HL-60/S4 treated with phorbol 12-myristate 13-acetate at 8.2 ng/mL for 4 days and 3 days (cell line): ENCODE results near the gene ZIK1.

ENCODE experiments used
- in situ Hi-C: fragments of 300-500 bp; cut with MboI; formaldehyde crosslinking; loops from 2 replicates; pipeline ENCODE4 v1.15.0; 2022; ENCODE audit warnings: low sequenced_read_pairs

The ZIK1 gene

DNA sequence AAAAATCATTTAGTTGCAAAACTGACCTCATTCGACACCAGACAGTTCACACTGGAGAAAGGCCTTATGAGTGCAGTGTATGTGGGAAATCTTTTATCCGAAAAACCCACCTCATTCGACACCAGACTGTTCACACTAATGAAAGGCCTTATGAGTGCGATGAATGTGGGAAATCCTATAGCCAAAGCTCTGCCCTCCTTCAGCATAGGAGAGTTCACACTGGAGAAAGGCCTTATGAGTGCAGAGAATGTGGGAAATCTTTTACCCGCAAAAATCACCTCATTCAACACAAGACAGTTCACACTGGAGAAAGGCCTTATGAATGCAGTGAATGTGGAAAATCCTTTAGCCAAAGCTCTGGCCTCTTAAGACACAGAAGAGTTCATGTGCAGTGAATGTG is 23.0 kb downstream of the ZIK1 start:
- in situ Hi-C loops, result no loop called here

DNA sequence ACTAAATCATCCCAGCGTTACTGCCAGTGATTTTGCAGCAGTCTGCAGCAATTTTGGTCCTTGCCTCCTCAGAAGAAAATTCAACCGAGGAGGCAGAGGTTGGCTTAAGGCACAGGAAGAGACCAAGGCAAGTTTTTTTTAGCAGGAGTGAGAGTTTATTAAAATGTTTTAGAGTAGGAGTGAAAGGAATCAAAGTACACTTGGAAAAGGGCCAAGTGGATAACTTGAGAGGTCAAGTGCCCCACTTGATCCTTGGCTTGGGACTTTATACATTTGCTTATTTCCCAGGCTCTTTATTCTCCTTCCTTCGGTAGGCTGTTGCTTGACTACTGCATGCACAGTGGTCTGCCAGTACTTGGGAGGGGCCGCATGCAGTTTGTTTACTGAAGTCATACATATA is 27.2 kb downstream of the ZIK1 start:
- in situ Hi-C loops, result no loop called here

DNA sequence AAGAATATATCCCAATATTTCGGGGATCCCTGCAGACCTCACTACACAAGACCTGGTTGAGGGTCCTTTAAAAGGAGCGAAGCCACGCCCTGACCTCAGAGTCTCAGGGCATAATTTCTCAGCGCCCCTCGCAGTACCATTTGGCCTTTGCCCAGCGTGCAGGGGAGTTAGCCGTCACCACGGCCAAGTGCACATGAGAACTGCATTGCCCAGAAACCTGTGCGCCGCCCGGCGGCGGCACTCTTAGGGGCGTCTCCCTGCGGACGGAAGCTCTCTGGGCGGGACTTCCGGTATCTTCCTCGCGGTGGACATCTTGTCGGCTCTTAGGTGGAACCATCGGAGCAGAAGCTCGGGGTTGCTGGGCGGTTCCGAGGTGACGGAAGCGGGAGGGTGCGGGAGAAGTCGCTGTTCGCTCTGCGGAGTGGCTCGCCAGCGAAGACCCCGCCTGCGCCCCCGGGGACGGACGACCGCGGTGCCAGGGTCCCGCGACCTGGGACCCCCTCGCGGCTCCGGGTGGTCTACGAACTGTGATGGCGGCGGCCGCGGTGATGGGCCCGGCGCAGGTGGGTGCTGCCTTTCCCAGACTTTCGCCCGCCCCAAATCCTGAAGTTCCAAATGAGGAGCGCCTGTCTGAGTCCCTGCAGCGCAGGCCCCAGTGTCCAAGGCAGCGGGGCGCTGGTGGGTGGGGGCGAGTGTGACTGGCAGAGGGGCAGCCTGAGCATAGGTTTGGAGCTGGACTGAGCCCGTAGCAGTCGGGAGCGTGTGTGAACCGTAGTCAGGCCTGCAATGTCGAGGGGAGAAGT is 30.2 kb downstream of the ZIK1 start, which contains the start of gene ZNF134:
TSS of gene ZNF134 (plus strand) at position 302 of the 803 bp plus-strand sequence. CDS start 5,227 bp downstream, outside the sequence.
- in situ Hi-C loops, result no loop called here

DNA sequence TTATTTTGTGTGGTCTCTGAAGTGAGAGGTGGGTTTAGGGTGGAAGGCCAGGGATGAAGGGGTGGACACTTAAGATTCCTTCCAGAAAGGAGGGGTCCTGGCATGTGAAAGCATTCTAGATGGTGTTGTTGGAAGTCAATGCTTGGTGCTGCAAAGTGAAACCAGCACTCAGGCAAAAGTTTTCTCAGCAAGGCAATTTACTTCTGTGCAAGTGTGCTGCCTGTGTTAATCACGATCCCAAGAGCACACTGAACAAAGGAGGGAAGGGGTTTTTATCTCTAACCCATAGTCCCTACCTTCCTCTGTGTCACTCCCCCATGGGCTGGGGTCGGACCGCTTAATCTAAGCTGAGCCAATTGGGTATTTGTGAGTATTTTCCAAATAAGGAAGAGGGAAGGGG is 31.4 kb downstream of the ZIK1 start:
- in situ Hi-C loops, result no loop called here

DNA sequence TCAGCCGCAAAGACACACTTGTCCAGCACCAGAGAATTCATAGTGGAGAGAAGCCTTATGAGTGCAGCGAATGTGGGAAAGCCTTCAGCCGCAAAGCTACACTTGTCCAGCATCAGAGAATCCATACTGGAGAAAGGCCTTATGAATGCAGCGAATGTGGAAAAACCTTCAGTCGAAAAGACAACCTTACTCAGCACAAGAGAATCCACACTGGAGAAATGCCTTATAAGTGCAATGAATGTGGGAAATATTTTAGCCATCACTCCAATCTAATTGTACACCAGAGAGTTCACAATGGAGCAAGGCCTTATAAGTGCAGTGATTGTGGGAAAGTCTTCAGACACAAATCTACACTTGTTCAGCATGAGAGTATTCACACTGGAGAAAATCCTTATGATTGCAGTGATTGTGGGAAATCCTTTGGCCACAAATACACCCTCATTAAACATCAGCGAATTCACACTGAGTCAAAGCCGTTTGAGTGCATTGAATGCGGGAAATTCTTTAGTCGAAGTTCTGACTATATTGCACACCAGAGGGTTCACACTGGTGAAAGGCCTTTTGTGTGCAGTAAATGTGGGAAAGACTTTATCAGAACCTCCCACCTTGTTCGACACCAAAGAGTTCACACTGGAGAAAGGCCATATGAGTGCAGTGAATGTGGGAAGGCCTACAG is 36.9 kb downstream of the ZIK1 start:
- in situ Hi-C loops, result no loop called here

DNA sequence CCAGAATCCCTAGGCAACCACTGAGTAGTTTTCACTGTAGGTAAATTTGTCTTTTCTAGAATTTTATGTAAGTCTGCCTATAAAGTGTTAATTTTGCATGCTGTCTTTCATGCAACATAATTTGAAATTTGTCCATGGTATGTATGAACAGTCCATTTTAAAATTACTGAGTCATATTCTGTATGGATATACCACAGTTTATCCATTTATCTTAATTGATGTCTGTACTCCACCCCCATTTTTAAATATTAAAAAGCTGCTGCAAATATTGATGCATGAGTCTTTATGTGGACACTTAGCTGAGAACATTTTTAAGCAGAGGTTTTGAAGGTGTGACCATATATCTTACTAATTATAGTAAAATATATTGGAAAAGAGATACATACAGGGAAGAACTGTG is 39.1 kb downstream of the ZIK1 start:
- in situ Hi-C loops, result no loop called here

DNA sequence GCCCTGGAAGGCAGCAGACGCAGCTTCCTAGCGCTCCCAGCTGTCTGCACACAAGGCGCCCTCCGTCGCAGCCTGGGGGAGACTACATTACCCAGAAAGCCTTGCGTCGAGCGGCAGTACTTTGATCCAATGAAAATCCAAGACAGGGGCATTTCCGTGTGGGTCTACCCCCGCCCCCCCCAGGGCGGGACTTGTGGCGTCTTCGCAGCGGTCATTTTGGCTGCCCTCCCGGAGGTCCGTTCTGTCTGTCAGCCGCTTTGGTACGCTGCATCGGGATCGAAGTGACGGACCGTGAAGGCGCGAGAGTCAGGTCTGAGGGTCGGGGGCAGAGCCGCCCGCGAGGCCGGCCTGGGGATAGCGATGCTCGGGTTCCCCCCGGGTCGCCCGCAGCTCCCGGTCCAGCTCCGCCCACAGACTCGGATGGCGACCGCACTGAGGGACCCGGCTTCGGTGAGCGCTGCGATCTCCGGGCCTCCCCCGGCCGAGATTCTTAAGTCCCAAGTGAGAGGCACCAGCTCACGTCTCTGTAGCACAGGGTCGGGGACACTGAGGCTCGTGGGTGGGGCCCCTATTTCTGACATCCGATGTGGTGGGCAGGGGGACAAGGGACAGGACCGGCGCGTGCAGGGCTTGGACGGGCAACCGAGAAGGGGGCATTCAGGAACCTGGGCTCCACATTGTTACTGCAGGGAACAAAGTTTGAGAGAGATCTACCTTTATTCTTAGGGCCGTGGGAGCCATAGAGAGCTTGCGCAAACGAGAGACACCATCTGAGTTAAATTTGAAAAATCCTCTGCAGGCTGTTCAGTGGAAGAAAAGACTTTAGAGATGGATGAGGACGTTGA is 49.3 kb downstream of the ZIK1 start, which contains the start of gene ZNF211:
TSS of gene ZNF211 (plus strand) at position 182 of the 845 bp plus-strand sequence. CDS start at position 361, 179 bp downstream.
- in situ Hi-C loops, result no loop called here

DNA sequence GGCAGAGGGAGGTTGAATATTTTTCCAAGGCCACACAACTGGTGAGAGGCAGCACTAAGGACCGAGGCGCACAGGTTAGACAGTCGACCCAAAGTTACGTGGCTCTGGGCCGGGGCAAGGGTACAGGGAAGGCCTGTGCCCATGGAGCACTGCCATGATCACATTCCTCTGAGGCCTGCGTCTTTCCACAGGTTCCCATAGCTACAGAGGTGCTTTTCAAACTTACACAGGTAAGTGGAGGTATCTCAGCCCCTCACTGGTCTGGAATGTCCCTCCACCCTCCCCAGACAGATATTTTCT is 49.8 kb downstream of the ZIK1 start:
- in situ Hi-C loops, result no loop called here

DNA sequence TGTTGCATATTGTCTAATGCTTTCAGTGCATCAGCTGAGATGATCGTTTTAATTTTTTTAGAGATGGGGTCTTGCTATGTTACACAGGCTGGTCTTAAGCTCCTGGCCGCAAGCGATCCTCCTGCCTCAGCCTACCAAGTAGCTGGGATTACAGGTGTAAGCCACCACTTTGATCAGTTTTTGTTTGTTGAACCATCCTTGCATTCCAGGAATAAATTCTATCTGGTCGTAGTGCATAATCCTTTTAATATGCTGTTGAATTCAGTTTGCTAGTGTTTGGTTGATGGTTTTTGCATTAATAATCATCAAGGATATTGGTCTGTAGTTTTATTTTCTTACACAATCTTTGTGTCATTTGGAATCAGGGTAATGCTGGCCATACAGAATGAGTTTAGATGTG is 53.4 kb downstream of the ZIK1 start:
- in situ Hi-C loops, result no loop called here

DNA sequence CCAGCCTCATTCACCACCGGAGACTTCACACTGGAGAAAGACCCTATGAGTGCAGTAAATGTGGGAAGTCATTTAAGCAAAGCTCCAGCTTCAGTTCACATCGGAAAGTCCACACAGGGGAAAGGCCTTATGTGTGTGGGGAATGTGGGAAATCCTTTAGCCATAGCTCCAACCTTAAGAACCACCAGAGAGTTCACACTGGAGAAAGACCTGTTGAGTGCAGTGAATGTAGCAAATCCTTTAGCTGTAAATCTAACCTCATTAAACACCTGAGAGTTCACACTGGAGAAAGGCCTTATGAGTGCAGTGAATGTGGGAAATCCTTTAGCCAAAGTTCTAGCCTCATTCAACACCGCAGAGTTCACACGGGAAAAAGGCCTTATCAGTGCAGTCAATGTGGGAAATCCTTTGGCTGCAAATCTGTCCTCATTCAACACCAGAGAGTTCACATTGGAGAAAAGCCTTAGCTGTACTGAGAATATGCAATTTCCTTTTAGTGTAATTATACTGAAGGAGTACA is 57.8 kb downstream of the ZIK1 start:
- in situ Hi-C loops, result no loop called here

DNA sequence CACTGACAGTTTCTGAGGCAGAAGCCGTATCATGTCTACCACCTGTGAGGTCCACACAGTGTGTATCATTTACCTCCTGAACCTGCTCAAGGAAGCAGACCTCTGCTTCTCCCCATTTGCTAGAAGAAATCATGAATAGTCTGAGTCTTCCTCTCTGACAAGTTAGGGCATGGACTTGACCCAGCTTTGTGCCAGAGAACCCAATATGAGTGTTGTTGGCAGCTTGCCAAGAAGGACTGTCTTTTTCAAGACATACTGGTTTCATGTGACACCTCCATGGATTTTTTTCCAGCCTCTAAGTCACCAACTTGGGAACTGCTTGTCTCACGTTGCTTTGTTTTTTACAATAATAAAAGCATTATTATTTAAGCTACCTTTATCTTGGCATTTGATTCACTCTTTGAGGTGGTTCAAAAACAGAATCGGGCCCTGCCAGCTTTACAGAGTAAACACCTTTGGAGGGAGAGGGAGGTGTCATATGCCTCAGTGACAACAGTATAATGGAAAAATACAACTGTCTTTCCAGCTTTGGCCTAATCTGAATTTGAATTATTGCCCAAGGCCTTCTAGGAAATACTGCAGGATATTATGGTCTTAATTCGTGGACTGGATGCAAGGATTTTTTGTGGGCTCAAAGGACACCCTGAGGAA is 58.6 kb downstream of the ZIK1 start:
- in situ Hi-C loops, result no loop called here
